HEK293T (cell line): ENCODE measurements around the gene HNRNPA0.

ENCODE experiments used
- ARNT ChIP-seq: fragments of 450-650 bp; IDR thresholded peaks from 2 replicates; pipeline ENCODE4 v1.6.1; 2017; ENCODE audit warnings: mild to moderate bottlenecking
- BHLHE40 ChIP-seq: fragments of 450-650 bp; IDR thresholded peaks from 2 replicates; pipeline ENCODE4 v1.6.1; 2016; ENCODE audit warnings: mild to moderate bottlenecking, moderate library complexity, borderline replicate concordance
- CTBP1 ChIP-seq: fragments of 450-650 bp; IDR thresholded peaks from 2 replicates; pipeline ENCODE4 v1.6.1; 2016; ENCODE audit warnings: borderline replicate concordance
- FOXA1 ChIP-seq: fragments of 450-650 bp; IDR thresholded peaks from 2 replicates; pipeline ENCODE4 v1.6.1; 2016; ENCODE audit warnings: mild to moderate bottlenecking
- FOXK2 ChIP-seq: fragments of 450-650 bp; IDR thresholded peaks from 2 replicates; pipeline ENCODE4 v1.6.1; 2016; ENCODE audit warnings: mild to moderate bottlenecking
- FOXM1 ChIP-seq: fragments of 450-650 bp; IDR thresholded peaks from 2 replicates; pipeline ENCODE4 v1.6.1; 2017; ENCODE audit warnings: mild to moderate bottlenecking, borderline replicate concordance
- SP1 ChIP-seq: fragments of 450-650 bp; IDR thresholded peaks from 2 replicates; pipeline ENCODE4 v1.6.1; 2017
- ZNF384 ChIP-seq: fragments of 450-650 bp; IDR thresholded peaks from 2 replicates; pipeline ENCODE4 v1.6.1; 2016

GRCh38 chr5:137758121-137758520, 4.0 kb upstream of the HNRNPA0 start:
- TF ChIP-seq SP1 (no peak), ZNF384 (no peak), ARNT (no peak), CTBP1 (no peak), FOXM1 (no peak), FOXK2 (no peak), BHLHE40 (no peak), FOXA1 (no peak)
